HG02840 (cell line): ENCODE results near the gene TMC7.

Experiments used
- ATAC-seq: cut with Tn5 transposase; IDR thresholded peaks from one replicate; pipeline ENCODE4 v1.9.1; 2021; ENCODE audit warnings: mild to moderate bottlenecking, moderate library complexity, moderate number of reproducible peaks; ENCODE audit not compliant: unreplicated experiment, low FRiP score

TMC7 gene

DNA sequence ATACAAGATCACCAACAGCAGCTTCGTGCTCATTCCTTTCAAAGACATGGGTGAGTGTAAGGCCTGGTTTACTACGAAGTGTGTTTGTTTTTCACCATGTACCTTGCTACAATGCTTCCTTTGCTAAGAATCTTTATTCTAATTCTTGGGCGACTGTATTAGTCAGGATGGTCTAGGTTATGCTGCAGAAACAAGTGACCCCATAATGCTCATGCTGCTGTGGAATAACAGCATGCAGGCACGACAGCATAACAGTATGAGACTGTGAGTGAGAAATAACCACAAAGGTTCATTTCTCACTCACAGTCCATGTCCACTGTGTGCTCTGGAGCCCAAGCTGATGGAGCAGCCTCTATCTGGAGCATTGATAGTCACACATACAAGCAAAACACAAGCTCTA lies 38.0 kb downstream of the TMC7 start:
- ATAC-seq: no peak

- ATAC-seq: no peak
These were observed 43.7 kb downstream of the TMC7 start for GRCh38 chr16:19027416-19027815.

- no peak for ATAC-seq
These were observed 46.2 kb downstream of the TMC7 start for GRCh38 chr16:19029980-19030379.

DNA sequence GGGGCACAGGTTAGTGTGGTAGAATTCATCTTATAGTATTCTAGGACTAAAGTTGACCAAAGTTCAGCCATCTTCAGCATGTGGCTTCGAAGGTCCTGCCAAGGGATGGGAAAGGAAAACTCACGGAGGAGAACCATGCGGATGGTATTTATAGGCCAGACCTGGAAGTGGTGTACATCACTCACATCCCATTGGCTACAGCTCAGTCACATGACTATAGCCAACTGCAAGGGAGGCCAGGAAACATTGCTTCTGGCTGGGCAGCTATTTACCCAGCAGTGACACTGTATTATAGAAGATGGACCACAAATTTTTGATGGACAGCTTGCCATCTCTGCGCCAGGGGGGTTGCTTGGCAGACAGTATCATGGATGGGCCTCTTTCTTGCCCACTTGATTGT lies 48.0 kb downstream of the TMC7 start:
- no peak for ATAC-seq

GRCh38 chr16:19033761-19034160 lies 50.0 kb downstream of the TMC7 start:
- ATAC-seq: no peak

- no peak for ATAC-seq
These were observed 56.7 kb downstream of the TMC7 start for GRCh38 chr16:19040400-19040799.

DNA sequence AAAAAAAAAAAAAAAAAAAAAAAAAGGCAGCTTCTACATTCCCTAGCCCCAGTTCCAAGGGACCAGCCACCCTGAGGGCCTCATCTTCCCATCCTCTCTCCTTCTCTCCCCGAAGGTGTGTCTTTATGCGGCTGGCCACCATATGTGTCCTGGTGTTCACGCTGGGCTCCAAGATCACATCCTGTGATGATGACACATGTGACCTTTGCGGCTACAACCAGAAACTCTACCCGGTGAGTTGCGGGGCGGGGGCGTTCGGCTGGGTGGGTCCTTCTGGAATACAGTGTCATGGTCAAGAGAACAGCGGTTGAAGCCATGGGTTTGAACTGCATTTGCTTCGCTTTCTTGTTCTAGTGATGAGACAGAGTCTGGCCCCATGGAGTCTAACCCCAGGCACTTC lies 61.0 kb downstream of the TMC7 start:
- ATAC-seq: no peak

DNA sequence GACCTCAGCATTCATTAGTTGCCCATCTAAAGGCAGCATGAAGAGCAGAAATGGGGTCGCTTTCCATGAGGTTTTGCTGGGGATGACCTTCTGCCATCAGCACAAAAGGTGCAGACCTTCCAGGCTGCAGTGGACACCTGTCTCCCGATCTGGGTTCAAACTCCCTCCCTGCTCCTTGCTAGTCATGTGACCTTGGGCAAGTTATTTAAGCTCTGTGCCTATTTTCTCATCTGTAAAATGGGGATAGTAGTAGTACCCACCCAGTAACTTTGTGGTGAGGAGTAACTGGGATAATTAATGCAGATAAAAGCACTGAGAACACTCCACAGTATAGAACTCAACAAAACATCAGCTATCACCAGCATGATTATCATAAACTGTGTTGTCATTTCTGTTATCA lies 62.3 kb downstream of the TMC7 start:
- ATAC-seq: no peak

GRCh38 chr16:19062706-19063105 lies 79.0 kb downstream of the TMC7 start:
- no peak for ATAC-seq

GRCh38 chr16:19066988-19067348 lies 83.2 kb downstream of the TMC7 start:
- no peak for ATAC-seq

GRCh38 chr16:19067349-19068236 lies 83.9 kb downstream of the TMC7 start, which contains the start of gene COQ7:
Gene COQ7 (plus strand): TSS chr16:19067614. CDS start chr16:19067665, 51 bp downstream.
- peak; percentile 93 for ATAC-seq

DNA sequence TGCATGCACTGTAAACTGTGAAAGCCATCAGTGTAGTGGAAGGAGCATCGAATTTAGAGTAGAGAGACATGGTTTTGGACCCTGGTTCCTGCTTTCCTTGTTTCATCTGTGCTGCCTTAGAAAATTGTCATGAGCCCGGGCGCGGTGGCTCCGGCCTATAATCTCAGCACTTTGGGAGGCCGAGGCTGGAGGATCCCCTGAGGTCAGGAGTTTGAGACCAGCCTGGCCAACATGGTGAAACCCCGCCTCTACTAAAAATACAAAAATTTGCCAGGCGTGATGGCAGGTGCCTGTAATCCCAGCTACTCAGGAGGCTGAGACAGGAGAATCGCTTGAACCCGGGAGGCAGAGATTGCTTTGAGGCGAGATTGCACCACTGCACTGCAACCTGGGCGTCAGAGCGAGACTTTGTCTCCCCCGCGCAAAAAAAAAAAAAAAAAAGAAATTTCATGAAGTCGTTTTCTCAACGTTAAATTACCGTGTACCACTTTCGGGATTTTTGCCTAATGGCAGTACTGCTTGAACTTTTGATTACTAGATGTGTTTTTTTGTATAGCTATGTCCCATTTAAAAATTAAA lies 84.6 kb downstream of the TMC7 start:
- ATAC-seq: no peak

GRCh38 chr16:19071811-19072777 lies 88.4 kb downstream of the TMC7 start:
- no peak for ATAC-seq

GRCh38 chr16:19073344-19073743 lies 89.6 kb downstream of the TMC7 start:
- ATAC-seq: no peak

DNA sequence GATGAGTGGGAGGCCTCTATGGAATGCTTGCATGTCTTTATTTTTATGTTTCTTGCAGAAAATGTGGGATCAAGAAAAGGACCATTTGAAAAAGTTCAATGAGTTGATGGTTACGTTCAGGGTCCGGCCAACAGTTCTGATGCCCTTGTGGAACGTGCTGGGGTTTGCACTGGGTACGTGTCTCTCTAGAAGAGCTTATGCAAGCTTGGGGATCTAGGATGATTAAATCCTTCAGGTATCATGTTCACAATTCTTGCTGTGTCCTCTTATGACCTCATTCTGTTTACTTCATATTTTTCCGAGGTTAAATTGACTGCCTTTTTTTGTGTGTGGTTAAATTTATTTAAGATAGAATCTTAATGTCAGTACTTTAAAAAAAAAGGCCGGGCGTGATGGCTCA lies 90.1 kb downstream of the TMC7 start:
- no peak for ATAC-seq

DNA sequence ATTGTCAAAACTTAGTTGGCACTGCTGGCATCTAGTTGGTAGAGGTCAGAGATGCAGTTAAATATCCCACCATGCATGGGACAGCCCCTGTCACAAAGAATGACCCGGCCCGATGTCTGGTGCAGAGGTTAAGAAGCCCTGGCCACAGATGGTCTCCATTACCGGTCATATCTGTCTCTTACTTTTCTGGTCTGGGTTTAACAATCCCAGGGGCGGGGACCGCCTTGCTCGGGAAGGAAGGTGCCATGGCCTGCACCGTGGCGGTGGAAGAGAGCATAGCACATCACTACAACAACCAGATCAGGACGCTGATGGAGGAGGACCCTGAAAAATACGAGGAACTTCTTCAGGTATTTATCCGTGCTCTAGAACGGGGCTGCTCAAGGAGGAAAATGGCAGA lies 91.8 kb downstream of the TMC7 start:
- ATAC-seq: no peak

DNA sequence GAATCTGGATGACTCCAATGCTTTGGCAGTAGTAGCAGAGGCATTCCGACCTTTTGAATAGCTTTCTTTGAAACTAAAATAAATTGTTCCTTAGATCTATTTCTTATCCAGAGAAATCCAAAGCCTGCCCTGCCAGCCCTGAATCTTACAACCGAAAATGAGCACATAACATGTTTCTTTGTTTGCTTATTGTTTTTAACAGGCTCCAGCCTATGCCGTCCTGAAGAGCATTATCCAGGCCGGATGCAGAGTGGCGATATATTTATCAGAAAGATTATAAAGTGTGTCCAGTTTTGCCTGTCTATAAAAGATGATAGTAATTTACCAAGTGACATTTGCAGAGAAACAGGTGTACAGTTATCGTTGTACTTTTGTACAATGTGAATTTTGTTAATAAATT lies 94.1 kb downstream of the TMC7 start:
- ATAC-seq: no peak

DNA sequence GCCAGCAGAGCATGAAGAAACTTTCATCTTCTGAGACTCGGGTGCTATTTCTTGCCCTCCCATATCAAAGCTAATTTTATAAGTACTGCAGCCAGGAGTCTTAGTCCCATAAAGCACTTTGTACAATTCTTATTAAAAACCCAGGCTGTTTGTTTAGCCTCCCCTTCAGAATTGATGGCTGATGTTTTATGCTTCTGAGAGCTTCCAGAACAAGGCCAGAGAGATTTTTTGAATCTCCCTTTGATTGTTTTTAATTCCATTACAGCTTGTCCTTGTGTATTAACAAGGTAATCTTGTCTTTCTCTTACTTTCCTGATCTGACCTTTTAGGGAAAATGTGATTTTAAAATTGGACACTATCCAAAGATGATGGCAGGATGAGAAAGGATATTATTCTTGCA lies 99.9 kb downstream of the TMC7 start:
- ATAC-seq: no peak

DNA sequence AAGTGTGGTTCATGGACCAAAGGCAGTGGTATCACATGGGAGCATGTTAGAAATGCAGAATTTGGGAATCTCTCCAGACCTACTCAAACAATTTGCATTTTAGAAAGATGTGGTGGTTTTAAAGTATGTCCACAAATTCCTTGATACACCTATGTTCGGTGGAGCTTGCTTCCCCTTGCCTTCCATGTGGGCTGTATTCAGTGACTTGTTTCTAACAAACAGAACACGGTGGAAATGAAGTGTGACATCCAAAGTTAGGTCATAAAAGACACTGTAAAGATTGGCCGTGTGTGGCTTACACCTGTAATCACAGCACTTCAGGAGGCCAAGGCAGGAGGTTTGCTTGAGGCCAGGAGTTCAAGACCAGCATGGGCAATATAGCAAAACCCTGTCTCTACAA lies 100.4 kb downstream of the TMC7 start:
- ATAC-seq: no peak

GRCh38 chr16:19084879-19085278 lies 101.1 kb downstream of the TMC7 start:
- ATAC-seq: no peak

- no peak for ATAC-seq
These were observed 102.0 kb downstream of the TMC7 start for GRCh38 chr16:19085679-19086200.
